GM12891 (cell line): ENCODE results near the gene C10orf67.
"Not testable (repeated sequence)": the region's sequence is repeated elsewhere in the genome, so short reads cannot be mapped to it uniquely, and the experiment has no call there.

Experiments used
- DNase-seq: peaks from one replicate; pipeline ENCODE4 v3.0.0; 2011; ENCODE audit warnings: low spot score; ENCODE audit not compliant: insufficient read length
- FAIRE-seq: peaks from 2 replicates; lab custom pipeline; 2011; peaks lifted over from hg19 to GRCh38; lab: Jason Lieb, UNC
- PAX5 ChIP-seq: IDR thresholded peaks from 2 replicates; pipeline ENCODE4 v1.6.1; 2011; ENCODE audit warnings: low read length, moderate library complexity, mild to moderate bottlenecking; ENCODE audit not compliant: insufficient read depth, severe bottlenecking
- POLR2A ChIP-seq: IDR thresholded peaks from 2 replicates; pipeline ENCODE4 v1.6.1; 2011; ENCODE audit warnings: low read depth, low read length, control low read depth
- POLR2AphosphoS5 ChIP-seq: IDR thresholded peaks from 2 replicates; pipeline ENCODE4 v1.6.1; 2011; ENCODE audit warnings: low read depth, low read length, control low read depth
- POU2F2 ChIP-seq: IDR thresholded peaks from 2 replicates; pipeline ENCODE4 v1.6.1; 2011; ENCODE audit warnings: low read depth, mild to moderate bottlenecking, control low read depth, low read length, moderate library complexity
- SPI1 ChIP-seq: IDR thresholded peaks from 2 replicates; pipeline ENCODE4 v1.6.1; 2011; ENCODE audit warnings: low read depth, low read length, control low read depth
- TAF1 ChIP-seq: IDR thresholded peaks from 2 replicates; pipeline ENCODE4 v1.6.1; 2011; ENCODE audit warnings: low read depth, low read length, control low read depth

Gene C10orf67

GRCh38 chr10:23293973-23294590, 50.5 kb downstream of the C10orf67 start:
- FAIRE-seq, result no peak
- TF ChIP-seq POLR2AphosphoS5 (no peak), PAX5 (no peak), TAF1 (no peak), SPI1 (no peak), POLR2A (no peak), POU2F2 (no peak)
- DNase-seq, result no peak

- FAIRE-seq, result peak; percentile 76
These were observed 51.4 kb downstream of the C10orf67 start for GRCh38 chr10:23293145-23293724.

GRCh38 chr10:23291551-23292334, 52.9 kb downstream of the C10orf67 start:
- DNase-seq, result no peak
- FAIRE-seq, result no peak
- TF ChIP-seq PAX5 (no peak), SPI1 (no peak), POU2F2 (no peak), TAF1 (no peak), POLR2AphosphoS5 (no peak), POLR2A (no peak)

More at GRCh38 chr10:23293145-23293724, 51.4 kb downstream of the C10orf67 start:
- TF ChIP-seq POLR2AphosphoS5 (no peak), TAF1 (no peak), SPI1 (no peak), PAX5 (no peak)
- DNase-seq, result peak; percentile 9

- DNase-seq (no peak), FAIRE-seq (no peak)
- TF ChIP-seq TAF1, result no peak
- TF ChIP-seq POLR2AphosphoS5, result no peak
- no peak for TF ChIP-seq SPI1
- TF ChIP-seq POU2F2, result no peak
- TF ChIP-seq POLR2A, result no peak
- TF ChIP-seq PAX5, result no peak
These were observed 59.8 kb downstream of the C10orf67 start for GRCh38 chr10:23284674-23285335.

GRCh38 chr10:23284155-23284554, 60.4 kb downstream of the C10orf67 start:
- no peak for DNase-seq
- TF ChIP-seq POLR2A, result no peak
- no peak for TF ChIP-seq SPI1
- TF ChIP-seq POLR2AphosphoS5, result no peak
- no peak for TF ChIP-seq POU2F2
- TF ChIP-seq TAF1, result no peak
- TF ChIP-seq PAX5, result no peak
- no peak for FAIRE-seq

GRCh38 chr10:23283680-23284079, 60.9 kb downstream of the C10orf67 start:
- TF ChIP-seq SPI1 (no peak), POLR2AphosphoS5 (no peak), TAF1 (no peak), POU2F2 (no peak), POLR2A (no peak), PAX5 (no peak)
- no peak for DNase-seq
- FAIRE-seq, result no peak

- no peak for FAIRE-seq
- no peak for DNase-seq
- no peak for TF ChIP-seq POU2F2
These were observed 63.6 kb downstream of the C10orf67 start for GRCh38 chr10:23281044-23281433.

GRCh38 chr10:23280419-23281043, 64.1 kb downstream of the C10orf67 start:
- FAIRE-seq (no peak), DNase-seq (no peak)
- TF ChIP-seq SPI1 (no peak), TAF1 (no peak), POLR2A (no peak), POLR2AphosphoS5 (no peak), POU2F2 (no peak), PAX5 (no peak)

GRCh38 chr10:23275355-23275754, 69.2 kb downstream of the C10orf67 start:
- FAIRE-seq, result no peak
- no peak for DNase-seq
- TF ChIP-seq SPI1 (no peak), POLR2AphosphoS5 (no peak), PAX5 (no peak), POU2F2 (no peak), TAF1 (no peak), POLR2A (no peak)

GRCh38 chr10:23274179-23274578, 70.4 kb downstream of the C10orf67 start:
- DNase-seq, FAIRE-seq: not testable (repeated sequence)
